Prostate gland (tissue), 2 donors: Measurements from ENCODE around the gene RGS19.

Source experiments
- POLR2A ChIP-seq: fragments of 450-650 bp; IDR thresholded peaks from one replicate; pipeline ENCODE4 v1.6.1; 2016; ENCODE audit warnings: antibody characterized with exemption, mild to moderate bottlenecking
- POLR2AphosphoS5 ChIP-seq: sonication (generic); formaldehyde crosslinking; IDR thresholded peaks from one replicate; pipeline ENCODE4 v1.6.1; 2017; ENCODE audit warnings: antibody characterized with exemption
- TF ChIP-seq, protein P1 (sequence below), 4 experiments: fragments of 200-600 bp in 2 of 4; fragments of 450-650 bp in 2 of 4; sonication (generic) in 2 of 4; IDR thresholded peaks; 1 replicate in 3 of 4; 2 replicates in 1 of 4; pipeline ENCODE4 v1.5.1; 2016 to 2019; ENCODE audit warnings: antibody characterized with exemption in 4 of 4, mild to moderate bottlenecking in 2 of 4, moderate library complexity in 2 of 4

GRCh38 chr20:64047046-64047389 is 32.3 kb downstream of the RGS19 start:
- TF ChIP-seq, protein P1, sequence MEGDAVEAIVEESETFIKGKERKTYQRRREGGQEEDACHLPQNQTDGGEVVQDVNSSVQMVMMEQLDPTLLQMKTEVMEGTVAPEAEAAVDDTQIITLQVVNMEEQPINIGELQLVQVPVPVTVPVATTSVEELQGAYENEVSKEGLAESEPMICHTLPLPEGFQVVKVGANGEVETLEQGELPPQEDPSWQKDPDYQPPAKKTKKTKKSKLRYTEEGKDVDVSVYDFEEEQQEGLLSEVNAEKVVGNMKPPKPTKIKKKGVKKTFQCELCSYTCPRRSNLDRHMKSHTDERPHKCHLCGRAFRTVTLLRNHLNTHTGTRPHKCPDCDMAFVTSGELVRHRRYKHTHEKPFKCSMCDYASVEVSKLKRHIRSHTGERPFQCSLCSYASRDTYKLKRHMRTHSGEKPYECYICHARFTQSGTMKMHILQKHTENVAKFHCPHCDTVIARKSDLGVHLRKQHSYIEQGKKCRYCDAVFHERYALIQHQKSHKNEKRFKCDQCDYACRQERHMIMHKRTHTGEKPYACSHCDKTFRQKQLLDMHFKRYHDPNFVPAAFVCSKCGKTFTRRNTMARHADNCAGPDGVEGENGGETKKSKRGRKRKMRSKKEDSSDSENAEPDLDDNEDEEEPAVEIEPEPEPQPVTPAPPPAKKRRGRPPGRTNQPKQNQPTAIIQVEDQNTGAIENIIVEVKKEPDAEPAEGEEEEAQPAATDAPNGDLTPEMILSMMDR (IDR thresholded peaks at IDR 0.05): no peak
- TF ChIP-seq POLR2A (no peak), POLR2AphosphoS5 (no peak)
